AG10803 (cell line): ENCODE measurements around the gene SIM1.

ENCODE experiments used
- DNase-seq: peaks from one replicate; pipeline ENCODE4 v3.0.0; 2010; ENCODE audit warnings: low read depth
- H3K4me3 ChIP-seq: 2 replicates; pipeline ENCODE4 v1.5.1; 2011; ENCODE audit warnings: mild to moderate bottlenecking, low read length, control low read depth
- CTCF ChIP-seq: conservative IDR thresholded peaks from 2 replicates; pipeline ENCODE4 v1.5.1; 2011; ENCODE audit warnings: mild to moderate bottlenecking, low read length, control low read depth, inconsistent platforms

Gene SIM1

GRCh38 chr6:100382767-100383195 lies 81.9 kb downstream of the SIM1 start:
- TF ChIP-seq CTCF, result no peak
- no peak for DNase-seq
- no peak overlapping the region for H3K4me3 ChIP-seq

- DNase-seq, result peak; percentile 48
- no peak overlapping the region for H3K4me3 ChIP-seq
- no peak for TF ChIP-seq CTCF
These were observed 82.7 kb downstream of the SIM1 start for GRCh38 chr6:100382031-100382430.

GRCh38 chr6:100381111-100381510 lies 83.6 kb downstream of the SIM1 start:
- TF ChIP-seq CTCF, result no peak
- no peak overlapping the region for H3K4me3 ChIP-seq
- DNase-seq, result peak; percentile 75

GRCh38 chr6:100379386-100379785 lies 85.3 kb downstream of the SIM1 start:
- peak; percentile 68 for DNase-seq
- H3K4me3 ChIP-seq, result no peak overlapping the region
- TF ChIP-seq CTCF, result no peak

GRCh38 chr6:100378576-100378975 lies 86.1 kb downstream of the SIM1 start:
- peak; percentile 39 for DNase-seq
- no peak overlapping the region for H3K4me3 ChIP-seq
- TF ChIP-seq CTCF, result no peak

- no peak for TF ChIP-seq CTCF
- no peak for DNase-seq
- no peak overlapping the region for H3K4me3 ChIP-seq
These were observed 88.6 kb downstream of the SIM1 start for GRCh38 chr6:100376103-100376502.

GRCh38 chr6:100372326-100373091 lies 92.2 kb downstream of the SIM1 start:
- peak; percentile 57 for DNase-seq
- H3K4me3 ChIP-seq, result no peak overlapping the region
- no peak for TF ChIP-seq CTCF
